Measurements from ENCODE around the gene OR6J1.

GRCh38 chr14:22598099-22598895 is 45.9 kb downstream of the OR6J1 start, which contains the start of gene ABHD4:
- TF ChIP-seq CTCF (conservative IDR thresholded peaks at IDR 0.05 in 1 of 2, IDR thresholded peaks at IDR 0.05 in 1 of 2; ENCODE audit: low read depth in 1 of 2, low read length in 2 of 2) (no peak), EZH2 (IDR thresholded peaks at IDR 0.05; ENCODE audit: low read length, missing control alignments) (no peak)
